DMS53 treated with DMSO at 0.1 percent for 48 hours (cell line): ENCODE results near the gene SRPK2.
"Not testable (repeated sequence)": the region's sequence is repeated elsewhere in the genome, so short reads cannot be mapped to it uniquely, and the experiment has no call there.

Experiments
- DNase-seq: peaks from one replicate; lab custom pipeline; 2025; ENCODE audit not compliant: unreplicated experiment; lab: John Stamatoyannopoulos, UW

SRPK2 gene

DNA sequence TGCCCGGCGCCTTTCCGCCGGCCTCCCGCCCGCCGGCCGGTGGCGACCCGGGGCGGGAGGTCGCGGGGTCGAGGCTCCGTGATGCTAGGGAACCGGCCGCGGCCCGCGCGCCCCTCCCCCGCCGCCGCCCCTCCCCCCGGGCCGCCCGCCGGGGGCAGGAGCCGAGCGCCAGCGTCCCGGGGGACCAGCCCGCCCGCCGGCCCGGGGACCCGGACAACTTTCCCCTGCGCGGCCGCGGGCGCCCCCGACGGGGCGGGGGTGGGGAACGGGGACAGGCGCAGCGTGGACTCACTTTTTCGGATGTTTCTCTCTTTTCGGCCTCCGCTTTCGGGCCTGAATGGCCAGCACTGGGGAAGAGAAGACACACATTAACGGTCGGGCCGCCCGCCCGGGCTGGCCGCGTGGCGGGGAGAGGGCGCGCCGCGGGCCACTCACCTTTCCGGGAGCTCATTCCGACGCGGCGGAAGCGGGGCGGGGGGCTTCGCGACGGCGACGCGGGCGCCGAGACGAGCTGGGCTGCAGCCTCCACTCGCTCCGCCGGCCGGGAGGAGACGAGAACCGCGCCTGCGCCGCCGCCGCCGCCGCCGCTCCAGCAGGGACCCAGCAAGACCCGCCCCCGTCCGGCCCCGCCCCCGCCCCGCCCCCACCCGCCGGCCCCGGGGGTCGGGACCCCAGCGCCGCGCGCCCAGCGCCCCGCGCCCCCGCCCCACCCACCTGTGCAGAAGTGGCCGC lies at the start of gene SRPK2:
SRPK2 (minus strand) TSS at position 566 of the 732 bp plus-strand sequence.
- DNase-seq, result peak; percentile 69

DNA sequence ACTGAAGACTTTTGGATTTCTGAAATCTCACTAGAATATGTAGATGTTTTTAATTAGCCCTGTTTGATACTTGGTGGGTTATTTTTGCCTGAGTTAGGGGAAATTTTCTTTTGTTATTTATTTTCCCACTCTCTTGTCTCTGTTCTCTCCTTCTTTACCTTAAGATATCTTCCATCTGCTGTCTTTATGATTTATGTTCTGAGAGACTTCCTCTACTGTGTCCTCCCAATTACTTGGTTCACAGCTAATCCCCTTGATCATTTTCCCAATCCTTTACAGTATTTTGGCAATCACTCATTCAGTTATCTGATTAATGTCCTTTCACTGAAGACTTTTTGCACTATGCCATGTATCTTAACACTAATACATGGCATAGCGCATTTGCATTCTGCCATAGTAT lies 49.5 kb upstream of the SRPK2 start:
- no peak for DNase-seq

DNA sequence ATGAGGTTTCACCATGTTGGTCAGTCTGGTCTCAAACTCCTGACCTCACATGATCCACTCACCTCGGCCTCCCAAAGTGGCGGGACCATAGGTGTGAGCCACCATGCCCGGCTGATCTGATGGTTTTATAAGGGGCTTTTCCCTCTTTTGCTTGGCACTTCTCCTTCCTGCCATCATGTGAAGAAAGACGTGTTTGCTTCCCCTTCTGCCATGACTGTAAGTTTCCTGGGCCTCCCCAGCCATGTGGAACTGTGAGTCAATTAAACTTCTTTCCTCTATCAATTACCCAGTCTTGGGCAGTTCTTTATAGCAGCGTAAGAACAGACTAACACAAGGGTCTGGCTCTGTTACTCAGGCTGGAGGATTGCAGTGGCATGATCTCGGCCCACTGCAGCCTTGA lies 48.6 kb upstream of the SRPK2 start:
- DNase-seq, result not testable (repeated sequence)

DNA sequence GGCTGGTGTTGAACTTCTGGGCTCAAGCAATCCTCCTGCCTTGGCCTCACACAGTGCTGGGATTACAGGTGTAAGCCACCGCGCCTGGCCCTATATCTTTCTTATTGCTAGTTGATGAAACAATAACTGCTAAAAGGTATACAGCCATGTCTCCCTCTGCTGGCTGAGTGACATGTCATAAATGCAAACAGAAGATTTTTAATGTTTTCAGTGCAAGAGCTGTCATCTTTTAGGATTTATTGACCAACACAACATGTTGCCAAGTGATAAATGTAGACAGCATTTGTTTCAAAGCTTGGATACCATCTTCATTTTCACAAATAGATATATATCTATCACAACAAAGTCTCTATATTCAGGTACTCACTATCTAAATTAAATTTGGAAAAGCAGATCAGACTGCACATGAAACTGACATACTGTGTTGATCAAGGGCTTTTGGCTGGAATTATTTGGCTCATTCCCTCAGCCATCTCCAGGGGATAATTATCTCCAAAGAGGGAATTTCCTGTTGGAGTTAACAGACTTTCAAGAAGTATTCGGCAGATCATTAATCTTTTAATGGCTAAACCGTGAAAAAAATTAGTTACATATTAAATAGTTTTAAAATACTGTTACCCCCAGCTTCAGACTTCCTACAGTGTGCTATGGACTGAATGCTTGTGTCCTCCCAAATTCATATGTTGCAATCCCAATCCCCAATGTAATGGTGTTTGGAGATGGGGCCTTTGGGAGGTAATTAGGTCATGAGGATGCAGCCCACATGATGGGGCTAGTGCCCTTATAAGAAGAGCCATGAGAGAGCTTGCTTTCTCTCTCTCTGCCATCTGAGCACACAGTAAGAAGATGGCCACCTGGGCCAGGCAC lies 41.3 kb upstream of the SRPK2 start:
- peak; percentile 78 for DNase-seq

DNA sequence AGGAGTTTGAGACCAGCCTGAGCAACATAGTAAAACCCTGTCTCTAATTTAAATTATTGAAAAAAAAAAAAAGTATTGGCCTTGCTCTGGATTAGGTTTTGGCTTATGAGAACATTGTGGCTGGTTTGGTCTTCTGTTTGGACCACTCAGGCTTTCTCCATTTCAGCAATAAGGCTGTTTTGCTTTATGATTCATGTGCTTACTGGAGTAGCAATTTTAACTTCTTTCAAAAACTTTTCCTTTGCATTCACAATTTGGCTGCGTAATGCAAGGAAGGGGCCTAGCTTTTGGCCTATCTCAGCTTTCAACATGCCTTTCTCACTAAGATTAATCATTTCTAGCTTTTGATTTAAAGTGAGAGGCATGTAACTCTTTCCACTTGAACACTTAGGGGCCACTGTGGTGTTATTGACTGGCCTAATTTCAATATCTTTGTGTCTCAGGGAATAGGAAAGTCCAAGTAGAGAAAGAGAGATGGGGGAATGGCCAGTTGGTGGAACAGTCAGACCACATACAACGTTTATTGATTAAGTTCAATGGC lies 38.0 kb upstream of the SRPK2 start:
- no peak for DNase-seq

DNA sequence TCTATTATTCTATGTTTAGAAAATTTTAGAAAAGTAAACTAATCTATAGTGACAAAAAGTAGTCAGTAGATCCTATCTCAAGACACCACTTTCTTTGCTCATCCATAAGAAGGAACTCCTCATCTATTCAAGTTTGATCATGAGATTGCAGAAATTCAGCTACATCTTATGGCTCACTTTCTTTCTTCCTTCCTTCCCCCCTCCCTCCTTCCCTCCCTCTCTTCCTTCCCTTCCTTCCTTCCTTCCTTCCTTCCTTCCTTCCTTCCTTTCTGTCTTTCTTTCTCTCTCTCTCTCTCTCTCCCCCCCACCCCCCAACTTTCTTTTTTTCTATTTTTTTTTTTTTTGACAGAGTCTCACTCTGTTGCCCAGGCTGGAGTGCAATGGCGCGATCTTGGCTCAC lies 35.3 kb upstream of the SRPK2 start:
- DNase-seq, result no peak

DNA sequence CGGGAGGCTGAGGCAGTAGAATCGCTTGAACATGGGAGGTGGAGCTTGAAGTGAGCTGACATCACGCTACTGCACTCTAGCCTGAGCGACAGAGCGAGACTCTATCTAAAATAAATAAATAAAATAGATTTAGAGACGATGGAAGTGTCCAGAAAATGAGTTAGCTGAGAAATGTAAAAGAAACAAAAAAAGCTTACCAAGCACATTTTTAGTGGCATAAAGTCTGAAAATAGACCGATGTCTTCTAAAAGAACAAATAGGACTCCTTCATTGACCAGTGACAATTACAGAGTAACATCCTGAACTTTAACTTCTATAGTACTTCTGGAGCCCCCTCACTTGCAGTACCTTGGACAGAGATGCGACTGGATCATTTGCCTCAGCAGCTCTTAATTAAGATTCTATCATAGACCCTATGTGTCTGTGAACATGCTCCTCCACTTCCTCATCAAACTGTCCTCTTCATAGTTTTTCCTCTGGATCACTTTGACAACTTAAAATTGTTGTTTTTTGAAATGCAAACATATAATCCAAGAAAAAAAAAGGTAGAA lies 25.2 kb upstream of the SRPK2 start:
- DNase-seq, result no peak

DNA sequence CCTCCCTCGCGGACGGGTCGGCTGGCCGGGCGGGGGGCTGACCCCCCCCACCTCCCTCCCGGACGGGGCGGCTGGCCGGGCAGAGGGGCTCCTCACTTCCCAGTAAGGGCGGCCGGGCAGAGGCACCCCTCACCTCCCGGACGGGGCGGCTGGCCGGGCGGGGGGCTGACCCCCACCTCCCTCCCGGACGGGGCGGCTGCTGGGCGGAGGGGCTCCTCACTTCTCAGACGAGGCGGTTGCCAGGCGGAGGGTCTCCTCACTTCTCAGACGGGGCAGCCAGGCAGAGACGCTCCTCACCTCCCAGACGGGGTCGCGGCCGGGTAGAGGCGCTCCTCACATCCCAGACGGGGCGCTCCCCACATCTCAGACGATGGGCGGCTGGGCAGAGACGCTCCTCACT lies 22.1 kb upstream of the SRPK2 start:
- DNase-seq, result not testable (repeated sequence)

DNA sequence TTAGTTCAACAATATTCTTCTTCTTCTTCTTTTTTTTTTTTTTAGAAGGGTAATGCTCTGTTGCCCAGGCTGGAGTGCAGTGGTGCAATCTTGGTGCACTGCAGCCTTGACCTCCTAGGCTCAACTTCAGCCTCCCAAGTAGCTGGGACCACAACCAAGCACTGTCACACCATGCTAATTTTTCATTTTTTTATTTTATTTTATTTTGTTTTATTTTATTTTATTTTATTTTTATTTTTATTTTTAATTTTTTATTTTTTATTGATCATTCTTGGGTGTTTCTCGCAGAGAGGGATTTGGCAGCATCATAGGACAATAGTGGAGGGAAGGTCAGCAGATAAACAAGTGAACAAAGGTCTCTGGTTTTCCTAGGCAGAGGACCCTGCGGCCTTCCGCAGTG lies 21.1 kb upstream of the SRPK2 start:
- not testable (repeated sequence) for DNase-seq

DNA sequence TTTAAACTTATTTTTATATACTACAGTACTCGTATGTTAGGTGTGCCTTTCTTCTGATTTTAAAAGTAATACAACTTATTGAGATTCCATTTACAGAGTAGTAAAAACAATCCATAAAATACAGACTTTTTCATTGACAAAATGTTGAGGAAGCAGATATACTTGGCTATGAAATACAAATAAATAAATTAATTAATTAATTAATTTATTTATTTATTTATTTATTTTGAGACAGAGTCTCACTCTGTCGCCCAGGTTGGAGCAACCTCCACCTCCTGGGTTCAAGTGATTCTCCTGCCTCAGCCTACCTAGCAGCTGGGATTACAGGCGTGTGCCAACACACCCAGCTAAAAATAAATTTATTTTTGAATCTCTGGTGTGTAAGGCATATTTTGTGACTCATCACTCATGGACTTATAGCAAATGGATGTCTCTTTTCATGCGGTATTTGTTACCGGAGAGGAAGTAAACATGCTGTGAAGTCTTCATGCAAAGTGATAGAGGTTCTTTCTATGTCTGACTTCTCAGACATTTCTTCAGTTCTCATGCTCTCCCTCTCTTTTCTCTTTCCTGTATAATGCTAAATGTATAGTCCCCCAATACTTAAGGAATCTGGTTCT lies 20.2 kb upstream of the SRPK2 start:
- DNase-seq, result no peak

DNA sequence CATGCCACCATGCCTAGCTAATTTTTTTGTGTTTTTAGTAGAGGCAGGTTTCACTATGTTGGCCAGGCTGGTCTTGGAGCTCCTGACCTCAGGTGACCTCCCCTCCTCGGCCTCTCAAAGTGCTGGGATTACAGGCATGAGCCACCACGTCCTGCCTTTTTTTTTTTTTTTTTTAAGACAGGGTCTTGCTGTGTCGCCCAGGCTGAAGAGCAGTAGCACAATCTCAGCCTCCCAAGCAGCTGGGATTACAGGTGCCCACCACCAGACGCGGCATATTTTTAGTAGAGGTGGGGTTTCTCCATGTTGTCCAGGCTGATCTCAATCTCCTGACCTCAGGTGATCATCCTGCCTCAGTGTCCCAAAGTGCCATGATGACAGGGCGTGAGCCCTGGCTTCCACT lies 14.4 kb upstream of the SRPK2 start:
- DNase-seq, result no peak

DNA sequence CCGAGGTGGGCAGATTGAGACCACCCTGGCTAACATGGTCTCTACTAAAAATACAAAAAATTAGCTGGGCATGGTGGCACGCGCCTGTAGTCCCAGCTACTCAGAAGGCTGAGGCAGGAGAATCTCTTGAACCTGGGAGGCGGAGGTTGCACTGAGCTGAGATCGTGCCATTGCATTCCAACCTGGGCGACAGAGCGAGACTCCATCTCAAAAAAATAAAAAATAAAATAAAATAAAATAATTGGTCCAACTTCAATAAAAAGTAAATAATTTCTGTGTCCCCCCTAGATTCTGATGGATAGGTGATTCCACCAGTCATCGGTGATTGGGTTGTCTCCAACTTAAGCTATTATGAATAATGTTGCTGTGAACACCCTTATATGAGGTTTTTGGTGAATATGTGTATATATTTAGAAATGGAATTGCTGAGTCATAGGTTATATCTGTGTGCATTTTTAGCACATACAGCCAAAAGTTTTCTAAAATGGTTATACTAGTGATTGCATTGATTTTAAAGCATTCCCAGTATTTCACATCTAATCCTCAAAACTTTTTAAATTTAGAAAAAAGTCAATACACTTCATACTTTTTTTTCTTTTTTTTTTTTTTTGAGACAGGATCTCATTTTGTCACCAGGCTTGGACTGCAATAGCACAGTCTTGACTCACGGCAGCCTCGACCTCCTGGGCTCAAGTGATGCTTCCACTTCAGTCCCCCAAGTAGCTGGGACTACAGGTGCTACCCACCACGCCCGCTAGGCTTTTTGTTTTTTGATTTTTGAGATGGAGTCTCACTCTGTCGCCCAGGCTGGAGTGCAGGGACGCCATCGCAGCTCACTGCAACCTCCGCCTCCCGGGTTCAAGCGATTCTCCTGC lies 13.7 kb upstream of the SRPK2 start:
- DNase-seq, result no peak

DNA sequence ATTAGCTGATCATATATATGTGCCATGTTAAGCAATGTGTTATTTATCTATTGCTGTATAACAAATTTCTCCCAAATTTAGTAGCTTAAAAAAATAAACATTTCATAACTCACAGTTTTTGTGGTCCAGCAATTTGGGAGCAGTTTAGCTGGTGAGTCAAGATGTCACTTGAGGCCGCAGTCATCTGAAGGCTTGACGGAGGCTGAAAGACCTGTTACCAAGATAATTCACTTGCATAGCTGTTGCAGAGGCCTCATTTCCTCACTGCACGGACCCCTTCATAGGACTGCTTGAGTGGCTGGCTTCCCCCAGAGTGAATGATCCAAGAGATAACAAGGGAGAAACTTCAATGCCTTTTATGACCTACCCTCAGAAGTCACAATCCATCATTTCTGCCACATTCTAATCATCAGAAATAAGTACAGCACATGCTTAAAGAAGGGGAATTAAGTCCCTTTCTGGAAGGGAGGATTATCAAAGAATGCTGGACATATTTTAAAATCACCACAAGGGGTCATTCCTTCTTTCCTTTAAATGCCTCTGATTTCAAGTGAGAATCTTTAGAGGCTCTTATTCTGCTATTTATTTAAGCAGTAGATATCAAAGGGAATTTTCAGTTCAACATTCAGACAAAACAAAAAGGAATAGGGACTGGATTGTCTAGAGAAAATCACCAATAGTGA lies 10.5 kb upstream of the SRPK2 start:
- no peak for DNase-seq

DNA sequence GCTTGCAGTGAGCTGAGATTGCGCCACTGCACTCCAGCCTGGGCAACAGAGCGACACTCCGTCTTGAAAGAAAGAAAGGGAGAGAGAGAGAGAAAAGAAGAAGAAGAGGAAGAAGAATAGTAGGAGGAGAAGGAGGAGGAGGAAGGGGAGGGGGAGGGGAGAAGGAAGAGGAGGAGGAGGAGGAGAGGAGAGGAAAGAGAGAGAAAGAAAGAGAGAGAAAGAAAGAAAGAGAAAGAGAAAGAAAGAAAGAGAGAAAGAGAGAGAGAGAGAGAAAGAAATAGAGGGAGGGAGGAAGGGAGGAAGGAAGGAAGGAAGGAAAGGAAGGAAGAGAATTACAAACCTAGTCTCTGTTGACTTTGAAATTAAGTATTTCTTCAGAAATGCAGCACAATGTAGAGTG lies 7.8 kb upstream of the SRPK2 start:
- DNase-seq, result no peak

DNA sequence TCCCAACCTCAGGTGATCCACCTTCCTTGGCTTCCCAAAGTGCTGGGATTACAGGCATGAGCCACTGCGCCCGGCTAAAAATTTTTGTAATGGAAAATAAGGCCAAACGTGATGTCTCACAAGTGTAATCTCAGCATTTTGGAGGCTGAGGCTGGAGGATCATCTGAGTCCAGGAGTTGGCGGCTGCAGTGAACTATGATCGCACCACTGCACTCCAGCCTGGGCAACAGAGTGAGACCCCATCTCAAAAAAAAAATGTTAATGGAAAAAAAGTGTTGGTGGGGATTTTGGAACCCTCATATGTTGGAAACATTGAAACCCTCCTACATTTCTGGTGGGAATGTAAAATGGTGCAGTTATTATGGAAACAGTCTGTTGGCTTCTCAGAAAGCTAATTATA lies 2.7 kb upstream of the SRPK2 start:
- no peak for DNase-seq

DNA sequence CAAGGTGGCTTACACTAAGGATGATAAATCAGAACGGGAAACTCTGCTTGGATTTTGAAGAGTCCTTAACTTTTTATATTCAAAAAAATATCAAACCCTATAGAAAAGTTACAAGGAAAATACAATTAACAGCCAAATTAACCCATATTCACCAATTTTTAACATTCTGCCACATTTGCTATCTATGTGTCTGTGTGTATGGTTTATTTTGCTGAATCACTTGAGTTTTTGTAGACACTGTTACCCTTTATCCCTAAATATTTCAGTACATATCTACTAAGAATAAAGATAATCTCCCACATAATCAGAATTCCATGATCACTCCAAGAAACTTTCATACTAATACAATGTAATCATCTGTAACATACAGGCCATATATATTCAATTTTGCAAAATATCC lies 1.2 kb upstream of the SRPK2 start:
- DNase-seq, result no peak

DNA sequence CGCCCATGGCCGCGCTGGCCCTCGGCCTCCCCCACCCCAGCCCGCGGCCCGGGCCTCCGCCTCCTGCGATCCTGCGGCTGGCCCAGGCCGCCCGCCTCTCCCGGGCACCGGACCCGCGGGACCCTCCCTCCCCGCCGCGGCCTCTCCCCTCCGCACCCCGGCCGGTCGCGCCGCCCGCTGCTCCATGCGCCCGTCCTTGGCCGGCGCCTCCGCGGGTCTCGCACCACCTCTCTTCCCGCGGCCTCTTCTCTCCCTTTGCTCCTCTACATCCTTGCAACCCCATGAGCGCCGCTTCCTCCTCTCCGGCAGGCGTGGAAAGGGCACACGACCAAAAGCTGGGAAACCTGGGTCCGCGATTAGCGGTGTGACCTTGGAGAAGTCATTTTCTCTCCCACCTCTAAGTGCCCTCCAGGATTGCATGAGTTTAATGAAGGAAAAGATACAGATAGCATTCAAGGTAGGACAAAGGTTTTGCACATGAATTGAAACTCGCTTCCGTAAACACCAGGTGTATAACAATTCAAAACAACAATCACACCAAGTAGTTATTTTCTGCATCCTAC lies 448 bp upstream of the SRPK2 start:
- DNase-seq, result peak; percentile 65

DNA sequence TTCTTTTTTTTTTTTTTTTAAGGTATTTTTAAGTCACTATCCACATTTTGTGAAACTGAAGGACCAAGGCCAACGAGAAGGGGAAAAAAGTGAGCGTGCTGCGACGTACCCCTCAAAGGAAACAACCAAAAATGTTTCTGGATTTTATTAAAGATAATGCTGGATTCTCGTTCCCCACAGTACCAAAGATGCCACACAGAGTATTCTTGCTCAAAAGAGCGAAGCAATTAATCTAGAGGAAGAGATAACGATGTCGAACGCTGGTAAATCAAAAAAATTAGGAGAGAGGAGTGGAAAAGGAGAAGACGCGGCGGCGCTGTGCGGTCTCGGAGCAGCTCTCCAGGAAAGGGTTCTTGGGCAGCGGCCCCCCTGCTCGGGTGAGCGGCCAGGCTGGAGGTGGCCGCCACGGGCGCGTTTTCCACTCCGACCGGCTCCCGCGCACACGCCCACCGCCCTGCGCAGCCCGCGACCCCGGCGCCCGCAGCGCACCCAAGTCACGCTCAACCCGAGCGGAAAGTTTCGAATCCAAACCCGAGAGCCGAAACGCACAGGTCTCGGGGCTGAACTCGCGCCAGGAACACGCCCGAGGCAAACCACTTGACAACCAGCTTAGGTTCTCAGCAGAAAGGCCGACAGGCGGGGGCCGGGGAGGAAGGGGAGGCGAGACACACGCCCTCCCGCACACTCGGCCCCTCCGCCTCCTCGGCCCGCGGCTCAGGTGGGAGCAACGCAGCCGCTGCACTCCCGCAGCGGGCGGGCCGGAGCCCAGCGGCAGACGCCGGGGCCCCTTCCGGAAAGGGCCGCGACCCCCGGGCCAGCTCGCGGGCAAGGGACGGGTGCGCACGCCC lies 989 bp downstream of the SRPK2 start:
- DNase-seq, result peak; percentile 64

DNA sequence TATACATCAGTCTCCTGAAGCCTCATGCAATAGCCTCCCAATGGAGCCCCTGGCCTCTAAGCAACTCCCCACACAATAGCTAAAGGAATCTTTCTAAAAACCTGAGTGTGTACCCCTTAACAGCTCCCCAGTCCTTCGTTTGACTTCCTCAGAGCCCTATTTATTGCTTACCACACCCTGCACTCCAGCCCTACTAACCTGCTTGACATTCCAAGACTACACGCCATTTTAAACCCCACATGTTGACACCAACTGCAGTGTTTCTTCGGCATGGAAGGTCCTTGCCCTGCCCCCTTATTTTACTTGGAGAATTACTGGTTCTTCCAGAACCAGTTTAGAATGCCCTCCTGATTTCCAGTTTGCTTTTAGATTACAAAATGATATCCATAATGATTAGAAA lies 10.8 kb downstream of the SRPK2 start:
- no peak for DNase-seq
